PFSK-1 (cell line): ENCODE data around the gene PLEKHA6.

Experiments
- FOXP2 ChIP-seq: optimal IDR thresholded peaks from 2 replicates; pipeline ENCODE3; 2011; ENCODE audit warnings: borderline replicate concordance, control low read depth, inconsistent platforms; ENCODE audit not compliant: insufficient read depth; ENCODE audit errors: extremely low read length, extremely low read depth
- POLR2AphosphoS5 ChIP-seq: IDR thresholded peaks from 2 replicates; pipeline ENCODE4 v1.6.1; 2012; ENCODE audit warnings: low read depth, mild to moderate bottlenecking, control low read depth, low read length, moderate library complexity
- SIN3A ChIP-seq: IDR thresholded peaks from 2 replicates; pipeline ENCODE4 v1.6.1; 2012; ENCODE audit warnings: mild to moderate bottlenecking, low read length, moderate library complexity, borderline replicate concordance; ENCODE audit not compliant: insufficient read depth
- TAF1 ChIP-seq: IDR thresholded peaks from 2 replicates; pipeline ENCODE4 v1.6.1; 2012; ENCODE audit warnings: low read length, control low read depth, borderline replicate concordance; ENCODE audit not compliant: insufficient read depth
- TF ChIP-seq, protein P1 (sequence below), 2 experiments: IDR thresholded peaks; 2 replicates each; pipeline versions ENCODE4 v1.6.1 to v1.8.0; 2011 to 2012; ENCODE audit warnings: low read depth in 2 of 2, low read length in 2 of 2, control low read depth in 1 of 2, inconsistent platforms in 1 of 2, mild to moderate bottlenecking in 1 of 2, moderate library complexity in 1 of 2; ENCODE audit not compliant: insufficient read depth in 1 of 2

PLEKHA6 gene

DNA sequence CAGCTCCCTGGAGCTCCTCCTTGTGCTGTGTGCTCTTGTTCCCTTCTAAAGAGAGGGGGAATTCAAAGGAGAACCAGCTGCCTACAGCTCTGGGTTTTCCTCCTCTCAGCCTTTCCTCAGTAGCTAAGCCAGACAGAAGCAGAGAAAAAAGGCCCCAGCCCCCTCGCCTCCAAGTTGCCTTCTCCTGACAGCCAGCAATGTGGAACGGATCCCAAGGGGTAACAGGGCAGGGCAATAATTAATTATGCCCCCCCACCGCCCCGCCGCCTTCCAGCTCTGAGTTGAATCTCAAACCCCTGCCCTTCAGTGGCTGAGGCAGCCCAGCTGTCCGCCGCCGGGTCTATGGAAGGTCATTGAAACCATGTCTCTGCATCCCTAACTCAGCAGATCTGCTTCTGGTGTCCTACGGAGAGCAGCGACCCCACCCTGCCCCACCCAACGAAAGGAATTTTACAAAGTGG, 76.9 kb downstream of the PLEKHA6 start:
- TF ChIP-seq TAF1 (no peak), SIN3A (no peak), POLR2AphosphoS5 (no peak)

DNA sequence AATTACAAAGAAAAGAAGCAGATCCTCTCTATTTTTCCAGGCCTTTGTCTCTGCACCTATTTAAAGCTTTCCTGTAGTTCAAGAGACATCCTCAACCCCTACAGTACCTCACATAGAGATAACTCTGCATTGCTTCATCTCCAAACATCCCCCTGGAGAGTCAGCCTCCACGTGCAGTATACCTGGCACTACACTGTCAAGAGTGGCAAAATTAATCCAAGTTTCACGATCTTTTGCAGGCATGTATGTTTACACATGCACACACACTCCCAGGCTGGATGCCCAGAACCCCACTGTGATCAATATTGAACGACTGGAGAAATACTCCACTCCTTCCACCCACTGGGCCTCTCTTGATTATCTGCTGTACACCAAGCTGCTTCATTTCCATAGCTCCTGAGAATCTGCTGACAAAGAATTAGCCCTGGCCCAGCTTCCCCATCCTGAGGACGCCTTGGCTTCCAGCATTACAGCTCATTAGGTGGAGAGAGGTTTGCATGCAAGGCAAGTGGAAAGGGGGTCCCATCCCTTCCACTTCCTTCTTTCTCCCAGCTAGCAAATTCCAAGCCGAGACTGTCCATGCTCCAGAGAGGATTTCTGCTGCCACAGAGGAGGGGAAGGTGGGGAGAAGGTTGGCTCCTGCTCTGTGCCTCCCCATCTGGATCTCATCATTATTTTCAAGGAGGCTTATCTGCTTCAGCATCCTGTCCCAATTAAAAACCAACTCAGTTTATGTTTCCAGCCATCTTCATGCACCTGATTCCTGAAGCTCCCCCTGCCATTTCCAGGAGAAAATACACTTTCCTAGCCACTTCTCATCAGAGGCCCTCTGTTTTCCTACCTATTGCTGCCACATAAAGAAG, 79.4 kb downstream of the PLEKHA6 start:
- TF ChIP-seq, protein P1, sequence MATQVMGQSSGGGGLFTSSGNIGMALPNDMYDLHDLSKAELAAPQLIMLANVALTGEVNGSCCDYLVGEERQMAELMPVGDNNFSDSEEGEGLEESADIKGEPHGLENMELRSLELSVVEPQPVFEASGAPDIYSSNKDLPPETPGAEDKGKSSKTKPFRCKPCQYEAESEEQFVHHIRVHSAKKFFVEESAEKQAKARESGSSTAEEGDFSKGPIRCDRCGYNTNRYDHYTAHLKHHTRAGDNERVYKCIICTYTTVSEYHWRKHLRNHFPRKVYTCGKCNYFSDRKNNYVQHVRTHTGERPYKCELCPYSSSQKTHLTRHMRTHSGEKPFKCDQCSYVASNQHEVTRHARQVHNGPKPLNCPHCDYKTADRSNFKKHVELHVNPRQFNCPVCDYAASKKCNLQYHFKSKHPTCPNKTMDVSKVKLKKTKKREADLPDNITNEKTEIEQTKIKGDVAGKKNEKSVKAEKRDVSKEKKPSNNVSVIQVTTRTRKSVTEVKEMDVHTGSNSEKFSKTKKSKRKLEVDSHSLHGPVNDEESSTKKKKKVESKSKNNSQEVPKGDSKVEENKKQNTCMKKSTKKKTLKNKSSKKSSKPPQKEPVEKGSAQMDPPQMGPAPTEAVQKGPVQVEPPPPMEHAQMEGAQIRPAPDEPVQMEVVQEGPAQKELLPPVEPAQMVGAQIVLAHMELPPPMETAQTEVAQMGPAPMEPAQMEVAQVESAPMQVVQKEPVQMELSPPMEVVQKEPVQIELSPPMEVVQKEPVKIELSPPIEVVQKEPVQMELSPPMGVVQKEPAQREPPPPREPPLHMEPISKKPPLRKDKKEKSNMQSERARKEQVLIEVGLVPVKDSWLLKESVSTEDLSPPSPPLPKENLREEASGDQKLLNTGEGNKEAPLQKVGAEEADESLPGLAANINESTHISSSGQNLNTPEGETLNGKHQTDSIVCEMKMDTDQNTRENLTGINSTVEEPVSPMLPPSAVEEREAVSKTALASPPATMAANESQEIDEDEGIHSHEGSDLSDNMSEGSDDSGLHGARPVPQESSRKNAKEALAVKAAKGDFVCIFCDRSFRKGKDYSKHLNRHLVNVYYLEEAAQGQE (IDR thresholded peaks at IDR 0.05; ENCODE audit: insufficient read depth in 1 of 2, low read depth in 2 of 2, low read length in 2 of 2): no peak
- TF ChIP-seq TAF1 (no peak), SIN3A (no peak), FOXP2 (no peak), POLR2AphosphoS5 (no peak)

DNA sequence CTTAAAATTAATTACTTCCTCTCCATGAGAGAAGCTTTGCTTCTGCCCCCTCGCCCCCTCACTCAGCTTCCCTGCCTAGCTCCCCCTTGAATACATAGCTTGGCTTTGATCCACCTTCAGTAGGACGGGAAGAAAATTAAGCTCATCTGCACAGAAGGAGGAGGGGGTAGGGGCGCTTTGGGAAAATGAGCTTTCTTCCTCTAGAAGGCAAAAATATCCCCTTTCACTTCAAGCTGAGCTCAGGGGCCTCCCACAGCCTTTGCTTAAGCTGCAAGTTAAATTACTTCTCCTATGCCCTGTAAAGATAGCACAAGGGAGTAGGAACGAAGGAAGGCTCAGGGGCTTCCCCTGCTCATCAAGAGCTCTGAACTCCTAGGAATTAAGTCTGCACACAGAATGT, 80.8 kb downstream of the PLEKHA6 start:
- no peak for TF ChIP-seq POLR2AphosphoS5
- TF ChIP-seq SIN3A: no peak
- TF ChIP-seq FOXP2: no peak
- TF ChIP-seq, protein P1 (IDR thresholded peaks at IDR 0.05; ENCODE audit: insufficient read depth in 1 of 2, low read depth in 2 of 2, low read length in 2 of 2): no peak
- no peak for TF ChIP-seq TAF1

DNA sequence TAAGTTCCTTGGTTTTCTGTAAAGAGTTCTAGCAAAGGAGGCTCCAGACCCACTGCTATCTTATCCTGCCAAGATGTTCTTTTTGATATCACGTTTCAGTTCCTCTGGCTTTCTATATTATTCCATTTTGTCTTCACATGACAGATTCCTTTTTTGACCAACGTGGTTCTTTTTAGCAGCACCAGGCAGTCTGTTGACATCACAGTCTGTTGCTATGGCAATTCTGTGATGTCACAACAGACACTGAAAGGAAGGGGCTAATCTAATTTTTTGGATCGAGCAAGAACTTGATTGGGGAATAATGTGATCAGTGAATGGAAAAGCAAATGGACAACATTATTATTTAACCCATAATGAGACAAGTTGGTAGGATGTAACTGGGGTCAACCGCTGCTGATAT, 81.5 kb downstream of the PLEKHA6 start:
- TF ChIP-seq POLR2AphosphoS5 (no peak), FOXP2 (no peak), TAF1 (no peak), SIN3A (no peak)
- TF ChIP-seq, protein P1 (IDR thresholded peaks at IDR 0.05; ENCODE audit: insufficient read depth in 1 of 2, low read depth in 2 of 2, low read length in 2 of 2): no peak

DNA sequence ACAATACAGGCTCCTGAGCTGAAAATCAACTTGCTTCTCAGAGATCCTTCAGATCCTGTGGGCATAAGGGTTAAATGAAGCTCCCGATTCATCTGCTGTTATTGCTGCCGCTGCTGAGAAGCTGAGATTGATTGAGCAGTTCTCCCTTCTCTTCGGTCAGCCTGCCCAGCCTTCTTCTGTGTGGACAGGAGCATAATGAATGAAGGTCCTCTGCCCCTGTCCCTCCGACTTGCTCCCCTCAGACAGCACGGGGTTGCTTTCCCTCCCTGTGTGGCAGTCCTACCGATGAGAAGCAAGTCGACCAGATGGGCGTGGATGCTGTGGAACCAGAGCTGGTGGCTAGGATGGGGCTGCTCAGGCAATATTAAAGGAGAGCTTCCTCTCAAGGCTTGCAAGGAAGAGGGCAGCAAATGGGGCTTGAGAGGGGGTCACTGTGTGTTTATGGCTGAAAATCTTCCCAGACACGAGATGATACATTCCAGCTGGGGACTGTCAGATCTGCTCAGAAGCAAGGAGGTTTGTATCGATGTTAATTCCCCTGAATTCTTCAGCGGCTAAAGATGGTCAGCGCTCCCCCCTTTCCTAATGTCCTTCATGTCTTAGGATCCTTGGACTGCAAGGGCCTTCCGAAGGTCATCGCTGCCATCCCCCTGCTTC, 82.0 kb downstream of the PLEKHA6 start:
- TF ChIP-seq POLR2AphosphoS5: no peak
- no peak for TF ChIP-seq SIN3A
- TF ChIP-seq TAF1: no peak
- TF ChIP-seq, protein P1 (IDR thresholded peaks at IDR 0.05; ENCODE audit: insufficient read depth in 1 of 2, low read depth in 2 of 2, low read length in 2 of 2): no peak
- TF ChIP-seq FOXP2: no peak
